PFSK-1 (cell line): ENCODE data around the gene FAM136A.

Experiments used
- FOXP2 ChIP-seq: optimal IDR thresholded peaks from 2 replicates; pipeline ENCODE3; 2011; ENCODE audit warnings: borderline replicate concordance, control low read depth, inconsistent platforms; ENCODE audit not compliant: insufficient read depth; ENCODE audit errors: extremely low read length, extremely low read depth
- POLR2AphosphoS5 ChIP-seq: IDR thresholded peaks from 2 replicates; pipeline ENCODE4 v1.6.1; 2012; ENCODE audit warnings: low read depth, mild to moderate bottlenecking, control low read depth, low read length, moderate library complexity
- REST ChIP-seq, 2 experiments: IDR thresholded peaks; 2 replicates each; pipeline versions ENCODE4 v1.6.1 to v1.8.0; 2011 to 2012; ENCODE audit warnings: low read depth in 2 of 2, low read length in 2 of 2, control low read depth in 1 of 2, inconsistent platforms in 1 of 2, mild to moderate bottlenecking in 1 of 2, moderate library complexity in 1 of 2; ENCODE audit not compliant: insufficient read depth in 1 of 2
- SIN3A ChIP-seq: IDR thresholded peaks from 2 replicates; pipeline ENCODE4 v1.6.1; 2012; ENCODE audit warnings: mild to moderate bottlenecking, low read length, moderate library complexity, borderline replicate concordance; ENCODE audit not compliant: insufficient read depth
- TAF1 ChIP-seq: IDR thresholded peaks from 2 replicates; pipeline ENCODE4 v1.6.1; 2012; ENCODE audit warnings: low read length, control low read depth, borderline replicate concordance; ENCODE audit not compliant: insufficient read depth

The FAM136A gene

GRCh38 chr2:70341477-70341765 is 39.6 kb upstream of the FAM136A start:
- no peak for TF ChIP-seq SIN3A
- no peak for TF ChIP-seq TAF1
- TF ChIP-seq POLR2AphosphoS5 = no peak
- no peak for TF ChIP-seq REST (IDR thresholded peaks at IDR 0.05; ENCODE audit: insufficient read depth in 1 of 2, low read depth in 2 of 2, low read length in 2 of 2)
- no peak for TF ChIP-seq FOXP2

- TF ChIP-seq POLR2AphosphoS5 (no peak), REST (IDR thresholded peaks at IDR 0.05; ENCODE audit: insufficient read depth in 1 of 2, low read depth in 2 of 2, low read length in 2 of 2) (no peak), SIN3A (no peak), TAF1 (no peak)
These were observed 39.1 kb upstream of the FAM136A start for GRCh38 chr2:70340761-70341476.

- TF ChIP-seq FOXP2 (no peak), POLR2AphosphoS5 (no peak), REST (IDR thresholded peaks at IDR 0.05; ENCODE audit: insufficient read depth in 1 of 2, low read depth in 2 of 2, low read length in 2 of 2) (no peak), SIN3A (no peak), TAF1 (no peak)
These were observed 38.2 kb upstream of the FAM136A start for GRCh38 chr2:70340075-70340474.

DNA sequence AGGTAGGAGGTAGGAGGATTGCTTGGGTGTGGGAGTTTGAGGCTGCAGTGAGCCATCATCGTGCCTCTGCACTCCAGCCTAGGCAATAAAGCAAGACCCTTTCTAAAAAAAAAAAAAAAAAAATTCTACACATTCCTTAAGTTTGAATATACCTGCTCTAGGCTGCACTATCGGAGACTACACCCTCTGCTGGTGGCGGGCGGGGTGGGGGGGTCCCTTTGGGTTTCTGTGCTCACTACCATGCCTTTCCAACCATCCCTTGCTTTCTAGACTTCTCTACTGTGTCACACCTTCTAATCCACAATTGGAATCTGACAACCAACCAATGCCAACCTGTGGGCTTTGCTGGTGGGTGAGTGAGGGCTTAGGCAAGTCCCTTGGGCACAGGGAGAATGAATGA is 34.7 kb upstream of the FAM136A start:
- no peak for TF ChIP-seq TAF1
- no peak for TF ChIP-seq FOXP2
- no peak for TF ChIP-seq POLR2AphosphoS5
- TF ChIP-seq REST (IDR thresholded peaks at IDR 0.05; ENCODE audit: insufficient read depth in 1 of 2, low read depth in 2 of 2, low read length in 2 of 2) = no peak

DNA sequence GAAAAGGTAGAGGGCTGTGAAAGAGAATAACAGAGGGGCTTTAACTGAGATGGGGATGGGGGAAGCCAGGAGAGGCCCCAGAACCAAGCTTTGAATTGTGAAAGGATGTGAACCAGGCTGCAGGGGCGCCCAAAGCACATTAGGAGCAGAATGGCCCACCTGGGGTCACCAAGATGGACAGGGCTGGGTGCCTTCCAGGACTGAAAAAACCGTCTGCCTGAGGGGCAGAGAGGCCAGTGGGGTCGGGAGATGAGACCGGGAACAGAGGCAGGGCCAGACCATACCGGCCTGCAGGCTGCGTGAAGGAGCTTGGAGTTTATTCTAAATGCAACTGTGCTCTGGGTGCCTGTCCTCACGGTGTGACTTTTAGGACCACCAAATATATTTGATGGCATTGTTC is 29.1 kb upstream of the FAM136A start:
- TF ChIP-seq TAF1 (no peak), REST (IDR thresholded peaks at IDR 0.05; ENCODE audit: insufficient read depth in 1 of 2, low read depth in 2 of 2, low read length in 2 of 2) (no peak), POLR2AphosphoS5 (no peak), SIN3A (no peak), FOXP2 (no peak)
